Sigmoid colon (tissue), 4 donors: Measurements from ENCODE around the gene RASIP1.

ENCODE experiments used
- CTCF ChIP-seq, 4 experiments: fragments of 450-650 bp in 3 of 4; fragments of 200-600 bp in 1 of 4; IDR thresholded peaks; one replicate each; pipeline ENCODE4 v1.5.1; 2016 to 2019; ENCODE audit warnings: antibody characterized with exemption in 4 of 4, mild to moderate bottlenecking in 3 of 4, moderate library complexity in 2 of 4
- EP300 ChIP-seq, 4 donors: sonication (generic); formaldehyde crosslinking; IDR thresholded peaks; one replicate each; pipeline ENCODE4 v1.6.1; 2017; ENCODE audit warnings: antibody characterized with exemption in 4 of 4

- TF ChIP-seq EP300 (IDR thresholded peaks at IDR 0.05) (no peak), CTCF (IDR thresholded peaks at IDR 0.05) (no peak)
These were observed 20.9 kb downstream of the RASIP1 start, which contains the start of gene MAMSTR for GRCh38 chr19:48719263-48720171.
